WTC11 (cell line): ENCODE measurements around the gene RAD51D.

Source experiments
- CREB1 ChIP-seq: sonication (generic); formaldehyde crosslinking; IDR thresholded peaks from 2 replicates; pipeline ENCODE4 v1.8.0; 2023; ENCODE audit warnings: mild to moderate bottlenecking, missing genetic modification reagents
- ESRRA ChIP-seq: sonication (generic); formaldehyde crosslinking; IDR thresholded peaks from 2 replicates; pipeline ENCODE4 v1.8.1; 2022; ENCODE audit warnings: mild to moderate bottlenecking, missing genetic modification reagents, borderline replicate concordance
- ETV6 ChIP-seq: sonication (generic); formaldehyde crosslinking; IDR thresholded peaks from 2 replicates; pipeline ENCODE4 v1.8.1; 2022; ENCODE audit warnings: mild to moderate bottlenecking, missing genetic modification reagents
- IRF1 ChIP-seq: sonication (generic); formaldehyde crosslinking; IDR thresholded peaks from 2 replicates; pipeline ENCODE4 v1.8.0; 2023; ENCODE audit warnings: missing genetic modification reagents
- JUN ChIP-seq: sonication (generic); formaldehyde crosslinking; IDR thresholded peaks from 2 replicates; pipeline ENCODE4 v1.8.0; 2023; ENCODE audit warnings: mild to moderate bottlenecking, missing genetic modification reagents
- MAX ChIP-seq: sonication (generic); formaldehyde crosslinking; IDR thresholded peaks from 2 replicates; pipeline ENCODE4 v1.8.0; 2022; ENCODE audit warnings: mild to moderate bottlenecking, missing genetic modification reagents
- NFYB ChIP-seq: sonication (generic); formaldehyde crosslinking; conservative IDR thresholded peaks from 2 replicates; pipeline ENCODE4 v1.8.0; 2022; ENCODE audit warnings: low read depth, missing genetic modification reagents
- NR2C2 ChIP-seq: sonication (generic); formaldehyde crosslinking; IDR thresholded peaks from 2 replicates; pipeline ENCODE4 v1.8.0; 2022; ENCODE audit warnings: mild to moderate bottlenecking, missing genetic modification reagents
- OVOL2 ChIP-seq: fragments of 250-450 bp; sonication (Bioruptor Pico); IDR thresholded peaks from 2 replicates; pipeline ENCODE4 v1.9.0; 2021; ENCODE audit warnings: mild to moderate bottlenecking, borderline replicate concordance
- ZNF263 ChIP-seq: sonication (generic); formaldehyde crosslinking; IDR thresholded peaks from 2 replicates; pipeline ENCODE4 v1.8.1; 2022; ENCODE audit warnings: low read depth, mild to moderate bottlenecking, moderate library complexity, missing genetic modification reagents
- TF ChIP-seq, protein P1 (sequence below): fragments of 200-600 bp; IDR thresholded peaks from 2 replicates; pipeline ENCODE4 v1.8.0; 2022; ENCODE audit warnings: antibody characterized with exemption
- TF ChIP-seq, protein P2 (sequence below): sonication (generic); formaldehyde crosslinking; IDR thresholded peaks from 2 replicates; pipeline ENCODE4 v1.8.1; 2023; ENCODE audit warnings: mild to moderate bottlenecking, missing genetic modification reagents
- TF ChIP-seq, protein P3 (sequence below): sonication (generic); formaldehyde crosslinking; IDR thresholded peaks from 2 replicates; pipeline ENCODE4 v1.8.0; 2022; ENCODE audit warnings: mild to moderate bottlenecking, missing genetic modification reagents

- TF ChIP-seq CREB1 (CRISPR knock-in tag) (no peak), ETV6 (CRISPR knock-in tag) (no peak), OVOL2 (CRISPR knock-in tag) (no peak), JUN (no peak), MAX (no peak), ZNF263 (no peak), IRF1 (CRISPR knock-in tag) (no peak), ESRRA (CRISPR knock-in tag) (no peak), NR2C2 (CRISPR knock-in tag) (no peak), NFYB (no peak)
- TF ChIP-seq, protein P1, sequence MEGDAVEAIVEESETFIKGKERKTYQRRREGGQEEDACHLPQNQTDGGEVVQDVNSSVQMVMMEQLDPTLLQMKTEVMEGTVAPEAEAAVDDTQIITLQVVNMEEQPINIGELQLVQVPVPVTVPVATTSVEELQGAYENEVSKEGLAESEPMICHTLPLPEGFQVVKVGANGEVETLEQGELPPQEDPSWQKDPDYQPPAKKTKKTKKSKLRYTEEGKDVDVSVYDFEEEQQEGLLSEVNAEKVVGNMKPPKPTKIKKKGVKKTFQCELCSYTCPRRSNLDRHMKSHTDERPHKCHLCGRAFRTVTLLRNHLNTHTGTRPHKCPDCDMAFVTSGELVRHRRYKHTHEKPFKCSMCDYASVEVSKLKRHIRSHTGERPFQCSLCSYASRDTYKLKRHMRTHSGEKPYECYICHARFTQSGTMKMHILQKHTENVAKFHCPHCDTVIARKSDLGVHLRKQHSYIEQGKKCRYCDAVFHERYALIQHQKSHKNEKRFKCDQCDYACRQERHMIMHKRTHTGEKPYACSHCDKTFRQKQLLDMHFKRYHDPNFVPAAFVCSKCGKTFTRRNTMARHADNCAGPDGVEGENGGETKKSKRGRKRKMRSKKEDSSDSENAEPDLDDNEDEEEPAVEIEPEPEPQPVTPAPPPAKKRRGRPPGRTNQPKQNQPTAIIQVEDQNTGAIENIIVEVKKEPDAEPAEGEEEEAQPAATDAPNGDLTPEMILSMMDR: no peak
- TF ChIP-seq, protein P2, sequence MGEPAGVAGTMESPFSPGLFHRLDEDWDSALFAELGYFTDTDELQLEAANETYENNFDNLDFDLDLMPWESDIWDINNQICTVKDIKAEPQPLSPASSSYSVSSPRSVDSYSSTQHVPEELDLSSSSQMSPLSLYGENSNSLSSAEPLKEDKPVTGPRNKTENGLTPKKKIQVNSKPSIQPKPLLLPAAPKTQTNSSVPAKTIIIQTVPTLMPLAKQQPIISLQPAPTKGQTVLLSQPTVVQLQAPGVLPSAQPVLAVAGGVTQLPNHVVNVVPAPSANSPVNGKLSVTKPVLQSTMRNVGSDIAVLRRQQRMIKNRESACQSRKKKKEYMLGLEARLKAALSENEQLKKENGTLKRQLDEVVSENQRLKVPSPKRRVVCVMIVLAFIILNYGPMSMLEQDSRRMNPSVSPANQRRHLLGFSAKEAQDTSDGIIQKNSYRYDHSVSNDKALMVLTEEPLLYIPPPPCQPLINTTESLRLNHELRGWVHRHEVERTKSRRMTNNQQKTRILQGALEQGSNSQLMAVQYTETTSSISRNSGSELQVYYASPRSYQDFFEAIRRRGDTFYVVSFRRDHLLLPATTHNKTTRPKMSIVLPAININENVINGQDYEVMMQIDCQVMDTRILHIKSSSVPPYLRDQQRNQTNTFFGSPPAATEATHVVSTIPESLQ: no peak
- TF ChIP-seq, protein P3, sequence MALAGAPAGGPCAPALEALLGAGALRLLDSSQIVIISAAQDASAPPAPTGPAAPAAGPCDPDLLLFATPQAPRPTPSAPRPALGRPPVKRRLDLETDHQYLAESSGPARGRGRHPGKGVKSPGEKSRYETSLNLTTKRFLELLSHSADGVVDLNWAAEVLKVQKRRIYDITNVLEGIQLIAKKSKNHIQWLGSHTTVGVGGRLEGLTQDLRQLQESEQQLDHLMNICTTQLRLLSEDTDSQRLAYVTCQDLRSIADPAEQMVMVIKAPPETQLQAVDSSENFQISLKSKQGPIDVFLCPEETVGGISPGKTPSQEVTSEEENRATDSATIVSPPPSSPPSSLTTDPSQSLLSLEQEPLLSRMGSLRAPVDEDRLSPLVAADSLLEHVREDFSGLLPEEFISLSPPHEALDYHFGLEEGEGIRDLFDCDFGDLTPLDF: no peak
These were observed 16.4 kb downstream of the RAD51D start for GRCh38 chr17:35103271-35103670.
